Effector CD4-positive, alpha-beta T cell (primary cell): Measurements from ENCODE around the gene AGTR1. TPM values are rescaled to one million over a fixed set of nuclear protein-coding genes. Genes with fewer than 3 reads are reported as not detected.

Experiments
- DNase-seq: peaks from one replicate; pipeline ENCODE4 v3.0.0-alpha.2; 2020
- total RNA-seq: gene quantifications from one replicate; lab custom pipeline; 2026; lab: John Stamatoyannopoulos, UW

The AGTR1 gene
- total RNA-seq: not detected

DNA sequence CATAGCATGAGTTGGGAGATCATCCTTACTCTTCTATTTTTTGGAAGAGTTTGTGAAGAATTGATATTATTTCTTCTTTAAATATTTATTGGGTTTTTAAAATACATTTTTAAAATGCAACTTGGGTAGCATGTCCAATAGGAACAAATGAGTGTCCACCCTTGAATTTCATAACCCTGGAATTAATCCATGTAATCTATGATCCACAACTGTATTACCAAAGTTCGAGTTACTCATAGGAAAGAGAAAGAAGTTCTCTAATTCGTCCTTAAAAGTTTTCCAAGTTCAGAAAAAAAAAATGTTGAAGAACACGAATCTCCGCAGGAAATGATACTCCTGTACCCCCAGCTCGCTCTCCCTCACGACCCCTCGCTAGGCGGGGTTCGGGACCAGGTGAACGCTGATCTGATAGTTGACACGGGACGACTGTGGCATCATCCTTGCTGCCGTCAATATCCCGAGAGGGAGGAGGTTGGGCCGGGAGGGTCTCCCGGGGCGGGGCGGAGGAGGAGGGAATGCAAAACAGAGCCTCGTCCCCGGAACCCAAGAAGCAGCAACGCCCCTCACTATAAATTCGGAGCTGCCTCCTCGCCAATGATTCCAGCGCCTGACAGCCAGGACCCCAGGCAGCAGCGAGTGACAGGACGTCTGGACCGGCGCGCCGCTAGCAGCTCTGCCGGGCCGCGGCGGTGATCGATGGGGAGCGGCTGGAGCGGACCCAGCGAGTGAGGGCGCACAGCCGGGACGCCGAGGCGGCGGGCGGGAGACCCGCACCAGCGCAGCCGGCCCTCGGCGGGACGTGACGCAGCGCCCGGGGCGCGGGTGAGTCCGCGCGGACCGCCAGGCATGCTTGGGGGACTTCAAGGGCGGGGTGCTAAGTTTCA lies at the start of gene AGTR1:
AGTR1 (plus strand) TSS at position 598 of the 884 bp plus-strand sequence. CDS start 43,133 bp downstream, outside the sequence.
- no peak for DNase-seq

DNA sequence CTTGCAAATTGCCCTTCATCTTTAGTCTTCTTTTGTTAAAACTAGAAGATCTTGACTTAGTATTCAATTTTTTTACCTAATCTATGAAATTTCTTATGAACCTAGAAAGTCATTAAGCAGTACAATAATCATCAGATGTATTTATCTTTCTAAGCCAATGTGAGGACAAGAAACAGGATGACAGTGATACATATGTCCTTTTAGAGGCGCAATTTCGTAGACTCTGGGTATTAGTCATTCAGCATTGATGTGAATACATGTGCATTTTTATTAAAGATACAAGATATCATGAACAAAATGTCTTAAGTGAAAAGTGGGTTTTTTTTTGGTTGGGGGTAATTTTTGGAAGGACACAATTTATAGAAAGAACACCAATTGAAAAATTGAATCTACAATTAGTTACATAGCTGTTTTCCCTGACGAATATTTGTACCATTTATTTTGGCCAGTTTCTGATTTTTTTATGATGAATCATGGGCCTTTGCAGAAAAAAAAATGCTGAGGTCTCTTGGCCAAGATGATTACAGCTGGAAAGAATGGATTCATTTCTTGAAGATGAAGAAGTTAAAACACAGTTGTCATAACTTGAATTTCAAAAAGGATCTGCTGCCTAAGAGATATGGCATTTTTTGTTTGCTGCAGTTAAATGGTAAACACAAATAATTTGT lies 48.9 kb upstream of the AGTR1 start:
- DNase-seq: no peak

GRCh38 chr3:148651549-148651948 lies 46.2 kb upstream of the AGTR1 start:
- no peak for DNase-seq

GRCh38 chr3:148654433-148654832 lies 43.3 kb upstream of the AGTR1 start:
- DNase-seq: no peak

GRCh38 chr3:148657470-148657869 lies 40.2 kb upstream of the AGTR1 start:
- no peak for DNase-seq

DNA sequence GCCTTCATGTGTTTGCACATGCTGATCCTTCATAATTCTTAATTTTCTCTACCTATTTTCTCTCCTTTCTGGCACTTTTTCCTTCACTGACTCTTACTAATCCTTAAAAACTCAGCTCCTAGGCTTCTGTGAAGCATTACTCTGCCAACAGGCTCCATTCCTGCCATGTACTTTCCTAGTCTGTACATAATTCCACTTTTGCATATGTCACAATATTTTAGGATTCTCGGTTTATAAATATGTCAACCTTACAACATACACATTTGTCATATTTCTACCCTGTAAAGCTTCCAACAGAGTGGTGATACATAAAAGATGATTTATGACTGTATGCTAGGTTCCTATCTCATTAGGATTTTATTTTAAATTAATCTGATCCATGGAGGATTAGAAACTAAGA lies 38.2 kb upstream of the AGTR1 start:
- DNase-seq: no peak

GRCh38 chr3:148680289-148680688 lies 17.4 kb upstream of the AGTR1 start:
- DNase-seq: no peak

GRCh38 chr3:148681080-148681479 lies 16.6 kb upstream of the AGTR1 start:
- no peak for DNase-seq

- DNase-seq: no peak
Observed at GRCh38 chr3:148682997-148683396, 14.7 kb upstream of the AGTR1 start.

GRCh38 chr3:148694116-148694515 lies 3.6 kb upstream of the AGTR1 start:
- no peak for DNase-seq

GRCh38 chr3:148698190-148698810 lies 597 bp downstream of the AGTR1 start:
- DNase-seq: no peak

DNA sequence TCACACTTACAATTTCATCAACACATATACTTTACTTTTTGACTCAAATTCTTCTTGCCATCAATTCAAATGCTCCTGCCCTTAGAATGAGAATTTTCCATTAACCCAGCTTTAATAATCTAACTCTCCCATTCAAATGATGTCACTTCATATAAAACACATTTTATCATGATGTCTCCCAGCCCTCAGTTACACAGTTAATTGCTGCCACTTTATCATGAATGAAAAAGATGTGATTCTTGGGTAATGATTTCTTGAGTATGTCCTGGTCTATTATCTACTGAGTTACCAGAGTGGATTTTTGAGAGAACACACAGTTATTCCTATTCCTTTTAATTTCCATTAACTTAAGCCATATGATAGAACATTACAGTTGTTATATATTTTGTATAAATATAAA lies 7.6 kb downstream of the AGTR1 start:
- no peak for DNase-seq

GRCh38 chr3:148707601-148708380 lies 10.1 kb downstream of the AGTR1 start:
- DNase-seq: no peak

GRCh38 chr3:148708409-148708808 lies 10.7 kb downstream of the AGTR1 start:
- DNase-seq: no peak

DNA sequence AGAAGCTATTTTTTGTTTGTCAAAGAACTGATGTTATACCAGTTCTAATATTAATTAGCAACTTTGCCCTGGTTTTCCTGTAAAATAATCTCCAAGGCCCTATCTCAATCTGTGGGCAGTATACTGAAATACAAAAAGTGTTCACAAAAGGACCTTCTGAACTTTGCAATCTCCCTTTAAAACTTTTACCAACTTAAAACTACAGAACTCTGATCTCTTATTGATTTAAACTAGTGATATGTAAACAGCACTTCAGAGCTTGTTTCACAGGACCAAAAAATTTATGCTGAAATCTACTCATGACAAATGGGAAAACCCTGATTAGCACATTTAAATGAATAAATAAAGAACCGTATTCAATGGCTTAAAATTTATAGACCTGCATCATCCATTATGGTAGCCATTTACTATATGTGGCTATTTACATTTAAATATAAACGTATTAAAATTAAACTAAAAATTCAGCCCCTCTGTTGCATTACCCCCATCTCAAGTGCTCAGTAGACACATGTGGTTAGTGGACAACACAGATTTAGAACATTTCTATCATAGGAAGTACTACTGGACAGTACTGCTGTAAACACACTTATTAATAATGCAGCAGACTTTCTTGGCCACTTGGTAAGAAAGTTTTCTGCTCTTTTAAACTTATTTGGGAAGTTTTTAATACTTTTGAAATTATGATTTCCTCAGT lies 12.0 kb downstream of the AGTR1 start:
- no peak for DNase-seq

- DNase-seq: no peak
Observed at GRCh38 chr3:148710665-148711064, 13.0 kb downstream of the AGTR1 start.

DNA sequence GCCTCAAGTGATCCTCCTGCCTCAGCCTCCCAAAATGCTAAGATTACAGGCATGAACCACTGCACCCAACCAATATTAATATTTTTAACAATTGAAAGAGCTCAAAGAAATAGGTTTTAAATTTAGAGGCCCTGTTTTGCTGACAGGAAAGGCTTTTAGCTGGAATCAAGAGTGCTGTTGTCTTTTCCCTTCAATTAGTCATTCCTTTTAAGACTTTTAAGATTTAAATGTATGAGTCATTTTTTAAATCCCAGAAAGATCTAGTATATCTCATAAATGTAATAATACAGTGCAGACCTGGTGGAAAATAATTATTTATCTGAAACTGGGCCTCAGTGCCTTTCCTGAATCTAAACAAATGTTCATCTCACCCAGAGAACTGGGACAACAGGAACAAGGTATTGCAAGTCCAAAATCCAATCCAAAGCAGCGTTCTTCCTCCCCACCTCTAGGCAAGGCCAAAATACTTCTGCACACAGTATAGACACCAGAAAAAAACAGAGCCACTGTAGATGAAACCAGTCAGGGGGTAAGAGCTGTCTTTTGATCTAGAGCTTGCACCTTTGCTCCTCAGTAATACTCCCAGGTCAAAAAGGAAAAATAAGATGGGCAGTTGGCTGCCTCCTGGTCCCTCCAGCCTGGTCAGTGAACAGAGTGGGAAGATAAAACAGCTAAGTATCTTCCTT lies 14.4 kb downstream of the AGTR1 start:
- DNase-seq: no peak

- DNase-seq: no peak
Observed at GRCh38 chr3:148714521-148714920, 16.8 kb downstream of the AGTR1 start.

- no peak for DNase-seq
Observed at GRCh38 chr3:148716657-148717056, 19.0 kb downstream of the AGTR1 start.

DNA sequence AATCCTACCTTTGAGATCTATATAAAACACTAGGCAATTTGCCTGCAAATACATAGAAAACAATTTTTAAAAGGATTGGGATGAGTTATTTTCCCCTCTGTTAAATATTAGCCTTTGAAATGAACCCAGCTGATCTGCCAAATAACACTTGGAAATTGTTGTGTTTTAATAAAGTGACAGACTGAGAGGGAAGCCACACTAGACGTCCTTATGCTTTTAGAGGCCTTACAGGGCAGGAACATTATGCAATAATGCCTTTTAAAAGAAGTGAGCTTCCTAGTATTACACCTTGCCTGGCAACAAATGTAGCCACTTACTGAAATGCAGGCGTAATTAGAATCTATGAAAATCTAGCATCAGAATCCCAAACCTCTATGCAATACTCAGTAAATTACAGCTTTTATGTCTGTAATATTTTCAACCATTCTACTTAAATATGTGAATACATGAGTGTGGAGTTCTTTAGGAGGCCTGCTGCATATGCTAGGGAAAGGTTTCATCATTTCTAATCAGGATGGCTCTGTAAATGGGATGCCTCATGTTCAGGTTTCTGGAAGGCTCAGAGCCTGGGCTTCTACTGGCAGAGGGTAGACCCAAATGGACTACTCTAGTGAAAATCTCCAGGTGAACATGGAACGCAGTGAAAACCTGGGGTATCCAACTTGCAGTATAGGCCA lies 20.3 kb downstream of the AGTR1 start:
- DNase-seq: no peak
